GM15510 (cell line): ENCODE measurements around the gene GANC.

ENCODE experiments used
- POLR2A ChIP-seq: IDR thresholded peaks from 3 replicates; pipeline ENCODE4 v1.6.1; 2011; ENCODE audit warnings: borderline replicate concordance; ENCODE audit not compliant: insufficient read length; ENCODE audit errors: extremely low read depth

GANC gene

DNA sequence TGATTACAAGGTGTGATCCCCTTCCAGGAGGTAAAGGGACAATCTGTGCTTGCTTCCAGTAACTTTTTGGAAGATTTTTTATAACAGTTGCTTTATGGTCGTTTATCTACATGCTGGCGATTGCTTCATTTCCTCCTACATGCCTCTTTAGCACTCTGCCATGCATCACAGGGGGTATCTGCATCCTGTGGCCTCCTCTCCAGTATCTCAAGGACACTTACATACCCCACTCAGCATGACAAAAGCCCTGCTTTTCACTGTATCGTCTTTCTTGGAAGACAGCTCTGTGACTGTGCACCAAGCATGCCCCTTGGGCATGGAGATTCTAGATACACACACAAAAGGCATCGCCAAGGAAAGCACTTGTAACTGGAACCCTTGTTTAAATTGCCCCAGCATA, 111.6 kb downstream of the GANC start:
- no peak for TF ChIP-seq POLR2A

DNA sequence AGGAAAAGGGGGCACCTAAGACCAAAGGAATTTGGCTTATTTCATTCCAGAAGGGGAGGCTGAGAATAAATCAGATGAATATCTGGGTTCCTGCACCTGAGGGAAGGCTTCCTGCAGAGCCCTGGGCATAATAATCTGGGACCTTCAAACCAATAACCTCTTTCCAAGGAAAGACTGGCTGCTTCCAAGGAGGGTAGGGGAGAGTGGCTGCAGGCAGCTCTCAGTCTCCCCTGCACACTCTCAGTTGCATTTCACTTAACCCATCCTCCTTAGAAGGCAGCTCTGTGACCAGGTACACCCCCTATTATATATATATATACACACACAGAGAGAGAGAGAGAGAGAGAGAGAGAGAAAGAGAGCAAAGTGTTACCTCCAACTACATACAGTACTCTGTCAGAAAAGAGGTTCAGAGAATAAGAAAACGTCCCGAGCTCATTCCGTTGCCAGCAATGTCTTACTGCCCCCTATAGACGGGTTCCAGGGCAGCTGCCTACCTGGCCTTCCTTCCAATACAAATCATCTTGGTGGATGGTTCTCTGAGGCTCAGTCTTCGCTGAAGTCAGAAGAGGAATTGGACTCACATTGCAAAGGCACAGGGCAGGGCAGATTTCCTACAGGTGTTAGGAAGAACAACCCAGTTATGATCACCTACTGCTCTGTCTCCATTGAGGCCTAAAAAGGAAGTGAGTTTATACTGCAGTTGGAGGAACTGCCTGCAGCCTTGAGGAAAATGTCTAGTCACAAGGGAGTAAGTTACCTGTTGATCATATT, 112.4 kb downstream of the GANC start:
- no peak for TF ChIP-seq POLR2A

DNA sequence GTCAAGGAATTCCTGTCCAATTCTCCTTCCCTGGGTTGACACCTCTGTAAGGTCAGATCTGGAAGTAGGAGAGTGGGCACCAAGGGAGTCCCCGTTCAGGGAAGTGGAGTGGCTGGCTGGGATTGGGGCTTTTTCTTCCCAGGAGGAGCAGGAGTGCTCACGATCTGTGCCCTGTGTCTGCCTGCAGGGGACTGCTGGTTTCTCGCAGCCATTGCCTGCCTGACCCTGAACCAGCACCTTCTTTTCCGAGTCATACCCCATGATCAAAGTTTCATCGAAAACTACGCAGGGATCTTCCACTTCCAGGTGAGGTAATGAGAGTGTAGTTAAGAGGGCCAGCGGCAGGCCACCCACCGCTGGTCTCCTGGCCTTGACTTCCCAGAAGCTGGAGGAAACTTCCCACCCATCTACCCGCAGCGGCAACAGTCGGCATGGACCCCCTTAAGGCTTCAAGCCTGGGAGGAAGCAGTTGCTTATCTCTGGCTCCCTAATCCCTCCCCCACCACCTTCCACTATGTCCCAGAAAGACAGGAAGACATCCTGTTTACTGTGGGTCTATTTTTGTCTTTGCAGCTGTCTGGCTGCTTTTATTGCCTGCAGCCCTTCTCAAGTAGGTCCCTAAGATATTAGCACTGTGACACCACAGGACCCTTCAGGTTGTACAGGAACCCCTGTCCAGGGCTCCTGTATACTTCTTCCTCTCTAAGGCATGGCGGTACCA, 113.1 kb downstream of the GANC start:
- no peak for TF ChIP-seq POLR2A

DNA sequence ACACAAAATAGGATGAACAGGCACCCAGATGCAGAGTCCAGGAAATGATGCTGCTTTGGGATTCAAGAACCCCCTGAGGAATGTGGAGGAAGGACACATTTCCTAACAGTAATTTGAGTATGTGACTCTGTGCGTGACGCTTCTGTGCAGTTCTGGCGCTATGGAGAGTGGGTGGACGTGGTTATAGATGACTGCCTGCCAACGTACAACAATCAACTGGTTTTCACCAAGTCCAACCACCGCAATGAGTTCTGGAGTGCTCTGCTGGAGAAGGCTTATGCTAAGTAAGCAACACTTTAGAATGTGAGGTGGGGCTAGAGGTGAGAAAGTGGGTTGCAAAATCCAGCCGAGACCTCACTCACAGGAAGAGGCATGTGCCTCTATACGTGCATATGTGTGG, 114.6 kb downstream of the GANC start:
- TF ChIP-seq POLR2A: no peak

DNA sequence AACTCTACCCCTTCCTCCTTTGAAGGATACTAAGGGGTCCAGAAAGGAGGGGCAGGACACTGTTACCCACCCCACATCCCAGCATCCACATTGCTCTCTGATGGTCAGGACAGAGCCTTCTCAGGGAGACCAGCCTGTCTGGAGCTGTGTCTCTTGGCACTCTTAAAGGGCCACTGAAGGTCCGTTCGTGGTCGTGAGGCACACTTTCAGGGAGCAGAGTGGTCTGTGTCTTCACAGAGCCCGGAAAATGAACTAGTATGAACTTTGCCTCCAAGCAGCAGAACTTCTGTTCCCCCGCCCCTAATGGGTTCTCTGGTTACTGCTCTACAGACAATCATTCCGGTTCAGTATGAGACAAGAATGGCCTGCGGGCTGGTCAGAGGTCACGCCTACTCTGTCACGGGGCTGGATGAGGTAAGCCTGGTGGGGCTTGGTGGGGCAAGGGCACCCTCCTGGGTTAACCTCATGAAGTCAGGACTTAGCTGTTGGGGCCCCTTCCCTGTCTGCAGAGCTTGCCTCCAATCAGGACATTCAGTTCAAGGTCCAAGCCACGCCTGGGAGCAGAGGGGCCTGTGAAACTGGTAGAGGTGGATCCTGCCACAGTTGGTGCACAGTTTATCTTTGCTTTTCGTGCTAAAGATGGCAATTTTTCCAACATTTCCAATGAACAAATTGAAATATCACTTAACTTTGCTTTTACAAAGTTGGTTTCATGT, 119.5 kb downstream of the GANC start:
- TF ChIP-seq POLR2A: no peak

DNA sequence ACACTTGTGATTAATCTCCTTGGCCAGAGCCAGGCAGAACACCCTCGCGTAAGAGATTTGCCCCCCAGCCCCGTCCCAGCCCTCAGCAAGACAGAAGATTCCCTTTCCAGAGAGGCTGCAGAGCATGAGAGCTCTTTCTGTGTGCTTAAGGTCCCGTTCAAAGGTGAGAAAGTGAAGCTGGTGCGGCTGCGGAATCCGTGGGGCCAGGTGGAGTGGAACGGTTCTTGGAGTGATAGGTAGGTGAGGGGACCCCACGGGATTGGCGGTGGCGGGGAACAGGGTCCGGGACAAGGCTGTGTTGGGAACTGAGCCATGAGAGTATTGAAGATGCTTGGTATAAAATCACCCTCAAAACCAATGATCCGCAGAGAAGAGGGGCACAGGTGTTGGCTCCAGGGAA, 121.1 kb downstream of the GANC start:
- TF ChIP-seq POLR2A: no peak

DNA sequence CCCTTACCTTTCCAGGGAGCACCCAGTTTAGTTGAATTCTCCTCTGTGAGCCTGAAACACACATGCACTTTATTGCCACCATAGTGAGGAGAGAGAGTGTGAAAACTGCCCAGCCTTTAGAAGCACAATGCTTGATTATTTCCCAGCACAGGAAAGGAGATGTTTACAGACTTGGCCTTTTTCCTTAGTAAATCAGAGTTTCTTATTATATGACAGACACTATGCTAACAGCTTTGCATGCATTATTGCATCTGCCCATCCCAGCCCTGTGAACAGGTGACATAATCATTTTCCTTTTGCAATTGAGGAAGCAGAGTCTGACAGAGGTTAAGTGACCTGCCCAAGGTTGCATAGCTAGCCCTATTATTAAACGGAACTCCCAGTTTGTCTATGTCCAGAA, 122.8 kb downstream of the GANC start:
- no peak for TF ChIP-seq POLR2A

DNA sequence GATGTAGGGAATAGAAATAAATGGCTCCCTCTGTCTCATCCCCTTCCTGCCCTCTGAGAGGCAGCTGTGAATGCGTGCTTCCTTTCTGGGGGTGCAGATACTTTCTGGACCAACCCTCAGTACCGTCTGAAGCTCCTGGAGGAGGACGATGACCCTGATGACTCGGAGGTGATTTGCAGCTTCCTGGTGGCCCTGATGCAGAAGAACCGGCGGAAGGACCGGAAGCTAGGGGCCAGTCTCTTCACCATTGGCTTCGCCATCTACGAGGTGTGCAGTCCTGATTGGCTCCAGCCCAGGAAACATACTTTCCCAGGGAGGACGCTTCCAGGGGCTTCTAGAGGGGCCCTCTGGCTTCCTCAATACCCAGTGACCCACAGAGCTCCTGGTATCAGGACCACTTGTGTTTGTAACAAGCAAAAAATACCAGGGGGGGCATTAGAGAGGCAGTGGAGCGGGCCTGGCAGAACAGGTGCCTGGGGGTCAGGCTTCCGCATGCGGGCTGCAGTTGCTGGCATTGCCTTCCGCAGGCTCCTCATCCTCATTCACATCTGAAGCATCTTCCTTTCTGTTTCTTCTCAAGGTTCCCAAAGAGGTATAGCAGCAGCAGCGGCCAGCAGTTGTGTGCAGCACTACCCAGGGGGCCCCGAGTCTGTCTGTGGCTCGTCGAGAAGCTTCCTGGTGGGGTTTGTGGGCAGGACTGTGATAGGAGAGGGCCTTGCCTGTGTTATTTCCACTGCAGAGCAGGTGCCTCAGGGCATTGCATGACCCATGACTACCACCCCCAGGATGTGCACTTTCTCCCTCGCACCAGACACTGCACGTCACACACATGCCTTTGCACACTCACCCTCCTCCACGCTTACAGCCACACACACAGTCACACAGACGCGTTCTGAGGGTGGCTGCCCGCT, 128.8 kb downstream of the GANC start:
- TF ChIP-seq POLR2A: no peak

DNA sequence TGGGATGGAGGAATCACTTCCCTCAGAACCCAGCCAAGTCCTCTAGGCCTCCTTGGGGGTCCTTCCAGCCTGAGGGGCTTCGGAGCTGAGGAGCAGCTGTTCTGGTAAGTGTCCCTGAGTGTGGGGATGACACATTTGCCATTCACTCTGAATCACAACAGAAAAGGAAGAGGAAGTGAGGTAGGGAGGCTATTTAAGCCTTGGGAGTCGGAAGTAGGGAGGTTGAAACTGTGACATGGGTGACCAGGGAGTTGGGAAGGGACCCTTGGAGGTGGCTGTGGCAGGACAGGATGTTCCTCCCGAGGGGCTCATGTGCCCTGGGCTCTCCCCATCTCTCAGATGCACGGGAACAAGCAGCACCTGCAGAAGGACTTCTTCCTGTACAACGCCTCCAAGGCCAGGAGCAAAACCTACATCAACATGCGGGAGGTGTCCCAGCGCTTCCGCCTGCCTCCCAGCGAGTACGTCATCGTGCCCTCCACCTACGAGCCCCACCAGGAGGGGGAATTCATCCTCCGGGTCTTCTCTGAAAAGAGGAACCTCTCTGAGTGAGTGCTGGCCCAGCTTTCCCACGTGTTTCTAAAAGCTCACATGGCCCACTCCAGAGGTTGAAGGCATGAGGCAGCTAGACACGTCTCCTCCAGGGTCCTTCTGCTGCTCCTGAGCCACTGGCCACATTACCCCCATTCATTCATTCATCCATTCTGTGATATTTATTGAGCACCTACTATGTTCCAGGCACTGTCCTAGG, 129.6 kb downstream of the GANC start:
- no peak for TF ChIP-seq POLR2A

DNA sequence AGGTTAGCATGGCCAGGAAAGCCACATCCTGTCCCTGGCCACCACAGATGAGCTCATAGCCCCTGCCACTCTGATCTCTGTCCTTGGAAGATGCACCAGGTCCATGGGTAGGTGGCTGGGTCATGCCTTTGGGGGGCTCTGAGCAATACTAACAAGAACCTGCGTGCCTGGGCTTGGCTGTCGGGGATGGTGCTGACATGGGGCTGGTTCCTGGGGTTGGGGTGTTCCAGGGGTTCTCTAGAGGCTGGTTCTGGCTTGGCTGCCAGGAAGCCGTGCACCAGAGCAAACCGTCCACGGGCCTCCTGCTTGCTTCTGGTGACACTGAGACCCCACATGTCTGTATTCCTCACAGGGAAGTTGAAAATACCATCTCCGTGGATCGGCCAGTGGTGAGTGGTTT, 130.4 kb downstream of the GANC start:
- TF ChIP-seq POLR2A: no peak

DNA sequence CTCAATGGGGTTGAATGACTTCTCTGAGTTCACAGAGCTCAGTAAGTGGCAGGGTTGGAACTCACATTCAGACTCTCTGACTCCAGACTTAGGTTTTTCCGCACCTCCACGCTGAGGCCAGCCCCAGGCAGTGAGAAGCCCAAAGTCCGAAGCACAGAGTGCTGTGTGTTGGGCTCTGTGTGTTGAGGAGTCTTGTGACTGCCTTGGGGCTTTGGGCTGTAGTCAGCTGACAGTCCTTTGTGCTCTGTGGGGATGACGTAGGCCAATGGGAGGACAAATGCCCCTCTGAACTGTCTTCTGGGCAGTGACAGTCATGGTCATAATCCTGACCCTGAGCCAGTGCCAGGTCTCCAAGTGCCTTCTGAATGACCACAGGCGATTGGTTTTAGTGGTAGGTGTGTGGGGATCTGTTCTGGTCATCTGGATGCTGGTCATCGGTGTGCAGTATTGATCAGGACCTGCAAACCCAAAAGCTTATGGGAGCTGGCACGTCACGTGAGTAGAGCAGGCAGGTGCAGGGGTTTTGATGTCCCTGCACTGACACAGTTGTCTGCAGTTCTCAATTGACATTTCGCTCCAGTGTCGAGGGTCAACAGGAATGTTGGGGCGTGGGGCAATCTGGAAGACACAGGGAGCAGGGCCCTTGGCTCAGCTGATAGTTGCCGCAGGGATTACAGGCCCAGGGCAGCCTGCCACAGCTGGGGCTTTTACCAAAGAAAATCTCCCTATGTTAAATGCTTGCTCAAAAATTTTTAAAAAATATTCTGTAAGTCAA, 131.6 kb downstream of the GANC start:
- TF ChIP-seq POLR2A: no peak

DNA sequence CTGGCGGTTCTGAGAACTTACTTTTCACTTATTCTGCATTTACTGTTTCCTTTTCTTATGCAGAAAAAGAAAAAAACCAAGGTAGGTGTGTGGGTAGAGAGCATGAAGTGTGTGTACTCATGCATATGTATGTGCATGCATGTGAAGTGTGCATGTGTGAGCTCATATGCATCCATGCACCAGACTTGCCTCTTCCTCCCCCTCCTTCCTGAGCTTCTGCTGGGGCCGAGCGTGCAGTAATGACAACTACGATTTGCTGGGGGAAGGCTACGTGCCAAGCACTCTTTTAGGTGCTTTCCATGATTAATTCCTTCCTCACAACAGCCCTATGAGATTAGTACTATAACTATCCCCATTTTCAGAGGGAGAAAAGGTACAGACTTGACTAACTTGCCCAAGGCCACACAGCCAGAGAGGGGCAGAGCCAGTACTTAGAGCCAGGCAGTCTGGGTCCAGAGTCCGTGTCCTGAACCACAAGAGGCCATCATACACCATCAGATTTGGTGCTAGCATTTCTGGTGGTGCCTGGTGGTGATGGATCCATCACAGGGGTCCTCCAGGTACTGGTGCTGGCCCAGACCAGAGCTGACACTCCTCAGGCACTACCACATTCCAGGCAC, 133.0 kb downstream of the GANC start:
- no peak for TF ChIP-seq POLR2A
